PC-9 (cell line): ENCODE data around the gene PRSS23. TPM values are rescaled to one million over a fixed set of nuclear protein-coding genes. Genes with fewer than 3 reads are reported as not detected.

Experiments
- BruUV-seq: library from RNA; stranded (reverse); fragments of 400-500 nt; replicated peaks from 2 replicates; lab custom pipeline; 2021; lab: Mats Ljungman, UMichigan
- CTCF ChIA-PET: fragments of 300-600 bp; sonication (Branson Sonifier 250); formaldehyde crosslinking; loops from one replicate; lab custom pipeline; 2022; ENCODE audit warnings: antibody characterized with exemption; lab: Charles Lee
- POLR2A ChIA-PET: fragments of 300-600 bp; sonication (Branson Sonifier 250); formaldehyde crosslinking; loops from one replicate; lab custom pipeline; 2022; ENCODE audit warnings: antibody characterized with exemption; ENCODE audit not compliant: unreplicated experiment; lab: Charles Lee
- DNase-seq, 2 experiments: peaks; one replicate each; pipeline versions ENCODE4 v3.0.0 to v3.0.0-alpha.2; 2015 to 2022; ENCODE audit warnings: mixed read lengths in 1 of 2
- H2AFZ ChIP-seq: fragments of 200-600 bp; sonication (generic); 2 replicates; pipeline ENCODE4 v1.8.1; 2017; ENCODE audit warnings: antibody characterized with exemption
- H3F3A ChIP-seq: fragments of 200-600 bp; sonication (generic); 2 replicates; pipeline ENCODE4 v1.8.1; 2017; ENCODE audit warnings: antibody characterized with exemption, mild to moderate bottlenecking, low read depth; ENCODE audit not compliant: insufficient read depth
- H3K27ac ChIP-seq: fragments of 200-600 bp; sonication (generic); 2 replicates; pipeline ENCODE4 v1.6.1; 2016; ENCODE audit warnings: mixed run types
- H3K27me3 ChIP-seq: fragments of 200-600 bp; sonication (generic); 2 replicates; pipeline ENCODE4 v1.6.1; 2016; ENCODE audit warnings: low read depth, mixed run types; ENCODE audit not compliant: insufficient read depth
- H3K36me3 ChIP-seq: fragments of 200-600 bp; sonication (generic); 2 replicates; pipeline ENCODE4 v1.6.1; 2016; ENCODE audit warnings: low read depth, mixed run types
- H3K4me1 ChIP-seq: fragments of 200-600 bp; sonication (generic); replicated peaks from 2 replicates; pipeline ENCODE4 v1.6.1; 2016; ENCODE audit warnings: mixed run types; ENCODE audit not compliant: insufficient read depth
- H3K4me2 ChIP-seq: fragments of 200-600 bp; sonication (generic); 2 replicates; pipeline ENCODE4 v1.6.1; 2017; ENCODE audit warnings: mixed run types
- H3K4me3 ChIP-seq: fragments of 200-600 bp; sonication (generic); 2 replicates; pipeline ENCODE4 v1.6.1; 2016; ENCODE audit warnings: mixed run types
- H3K79me2 ChIP-seq: fragments of 200-600 bp; sonication (generic); 2 replicates; pipeline ENCODE4 v1.6.1; 2017; ENCODE audit warnings: low read depth, mixed run types
- H3K9me2 ChIP-seq: fragments of 200-600 bp; sonication (generic); 2 replicates; pipeline ENCODE4 v1.8.1; 2017; ENCODE audit warnings: mild to moderate bottlenecking; ENCODE audit not compliant: insufficient read depth
- H3K9me3 ChIP-seq: fragments of 200-600 bp; sonication (generic); 2 replicates; pipeline ENCODE4 v1.8.1; 2016; ENCODE audit warnings: low read depth; ENCODE audit not compliant: insufficient read depth
- H4K20me1 ChIP-seq: fragments of 200-600 bp; sonication (generic); 2 replicates; pipeline ENCODE4 v1.8.1; 2017; ENCODE audit not compliant: insufficient read depth
- EZH2 ChIP-seq: fragments of 200-600 bp; sonication (generic); IDR thresholded peaks from 2 replicates; pipeline ENCODE4 v1.8.0; 2017; ENCODE audit warnings: antibody characterized with exemption, low read depth
- intact Hi-C: fragments of 100-400 bp; cut with micrococcal nuclease; formaldehyde crosslinking; loops from one replicate; pipeline ENCODE4 v1.10.0; 2022; ENCODE audit not compliant: unreplicated experiment
- total RNA-seq: library from RNA; stranded (reverse); gene quantifications from 2 replicates; pipeline ENCODE4 v1.2.3, GENCODE V29; 2021
- TF ChIP-seq, protein P1 (sequence below): fragments of 200-600 bp; sonication (generic); conservative IDR thresholded peaks from 2 replicates; pipeline ENCODE4 v1.6.1; 2017; ENCODE audit warnings: mixed run types, antibody characterized with exemption, mild to moderate bottlenecking, moderate library complexity

PRSS23 gene
- total RNA-seq, 1 experiment from 2014 or later = 235 TPM

DNA sequence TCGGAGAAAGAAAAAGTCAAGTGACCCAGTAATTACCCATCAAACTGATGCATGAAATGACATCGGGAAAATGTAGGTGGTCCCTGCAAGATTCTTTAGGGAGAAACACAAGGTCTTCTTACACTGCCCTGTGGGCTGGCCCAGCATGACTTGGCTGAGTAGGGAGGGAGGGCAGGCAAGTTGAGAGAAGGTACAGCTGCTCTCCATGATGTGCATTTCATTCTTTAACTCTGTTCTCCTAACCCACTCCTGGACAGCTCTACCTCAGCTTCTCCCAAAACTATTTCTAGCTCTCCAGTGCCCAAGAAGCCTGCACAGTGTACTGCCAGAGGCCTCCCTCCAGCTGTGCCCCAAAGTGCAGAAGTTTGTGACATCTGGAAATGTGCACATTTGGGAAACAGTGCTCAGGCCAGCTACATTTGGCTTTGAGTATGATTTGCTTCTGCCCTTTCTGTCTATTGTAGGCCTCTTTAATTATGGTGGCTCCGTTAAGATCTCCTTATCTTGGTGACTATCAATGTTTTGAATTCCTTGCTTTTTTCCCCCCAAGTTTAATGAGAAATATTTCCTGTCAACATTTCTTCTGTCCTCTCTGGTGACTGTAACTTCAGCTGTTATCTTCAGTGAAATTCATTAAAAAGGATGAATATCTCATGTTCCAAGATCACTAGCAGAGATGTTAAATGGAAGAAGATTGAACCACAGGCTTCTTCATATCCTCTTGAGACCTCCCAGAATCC lies 26.7 kb upstream of the PRSS23 start:
- no peak for DNase-seq
- Histone ChIP-seq H3K27me3 (no peaks in the 10 kb centered on the region), H3K4me2 (no peak overlapping the region), H3K9me2 (no peaks in the 10 kb centered on the region), H3K4me1 (peaks cover 15% of the 10 kb centered on the region), H3K79me2 (no peaks in the 10 kb centered on the region), H3K27ac (no peak overlapping the region), H2AFZ (no peak overlapping the region), H3K9me3 (no peaks in the 10 kb centered on the region; the same call in 1 of the 2 replicates), H3K36me3 (no peaks in the 10 kb centered on the region), H3F3A (no peaks in the 10 kb centered on the region; the same call in 1 of the 2 replicates), H4K20me1 (no peaks in the 10 kb centered on the region), H3K4me3 (no peak overlapping the region)
- TF ChIP-seq, protein P1, sequence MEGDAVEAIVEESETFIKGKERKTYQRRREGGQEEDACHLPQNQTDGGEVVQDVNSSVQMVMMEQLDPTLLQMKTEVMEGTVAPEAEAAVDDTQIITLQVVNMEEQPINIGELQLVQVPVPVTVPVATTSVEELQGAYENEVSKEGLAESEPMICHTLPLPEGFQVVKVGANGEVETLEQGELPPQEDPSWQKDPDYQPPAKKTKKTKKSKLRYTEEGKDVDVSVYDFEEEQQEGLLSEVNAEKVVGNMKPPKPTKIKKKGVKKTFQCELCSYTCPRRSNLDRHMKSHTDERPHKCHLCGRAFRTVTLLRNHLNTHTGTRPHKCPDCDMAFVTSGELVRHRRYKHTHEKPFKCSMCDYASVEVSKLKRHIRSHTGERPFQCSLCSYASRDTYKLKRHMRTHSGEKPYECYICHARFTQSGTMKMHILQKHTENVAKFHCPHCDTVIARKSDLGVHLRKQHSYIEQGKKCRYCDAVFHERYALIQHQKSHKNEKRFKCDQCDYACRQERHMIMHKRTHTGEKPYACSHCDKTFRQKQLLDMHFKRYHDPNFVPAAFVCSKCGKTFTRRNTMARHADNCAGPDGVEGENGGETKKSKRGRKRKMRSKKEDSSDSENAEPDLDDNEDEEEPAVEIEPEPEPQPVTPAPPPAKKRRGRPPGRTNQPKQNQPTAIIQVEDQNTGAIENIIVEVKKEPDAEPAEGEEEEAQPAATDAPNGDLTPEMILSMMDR = no peak
- no peak for TF ChIP-seq EZH2
- intact Hi-C loops = no loop called here
- ChIA-PET POLR2A (no interaction called here), CTCF (no interaction called here)
- BruUV-seq = no TSS peak

DNA sequence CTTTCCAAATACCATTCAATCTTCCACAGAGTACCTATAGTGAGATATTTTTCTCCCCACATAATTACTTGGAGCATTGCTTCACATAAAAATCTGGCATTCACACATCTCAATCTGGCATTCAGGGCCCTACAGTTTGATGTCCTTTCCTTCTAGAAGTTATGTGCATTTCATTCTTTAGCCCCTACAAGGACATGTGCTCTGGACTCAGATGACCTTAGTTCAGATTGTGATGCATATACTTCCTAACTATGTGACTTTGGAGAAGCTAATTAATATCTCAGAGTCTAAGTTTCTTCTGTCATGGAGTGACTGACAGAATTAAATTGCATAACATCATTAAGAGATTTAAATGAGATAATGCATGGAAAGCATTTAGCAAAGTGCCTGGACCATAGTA lies 25.9 kb upstream of the PRSS23 start:
- Histone ChIP-seq H3K4me2 (no peak overlapping the region), H3K4me1 (peaks cover 15% of the 10 kb centered on the region), H3K27me3 (no peaks in the 10 kb centered on the region), H2AFZ (no peak overlapping the region), H3K27ac (no peak overlapping the region), H3F3A (no peaks in the 10 kb centered on the region; the same call in 1 of the 2 replicates), H3K9me3 (no peaks in the 10 kb centered on the region; the same call in 1 of the 2 replicates), H4K20me1 (no peaks in the 10 kb centered on the region), H3K9me2 (no peaks in the 10 kb centered on the region), H3K36me3 (no peaks in the 10 kb centered on the region), H3K79me2 (no peaks in the 10 kb centered on the region), H3K4me3 (no peak overlapping the region)
- ChIA-PET POLR2A (no interaction called here), CTCF (no interaction called here)
- TF ChIP-seq, protein P1 = no peak
- TF ChIP-seq EZH2 = no peak
- intact Hi-C loops = no loop called here
- BruUV-seq = no TSS peak
- no peak for DNase-seq

DNA sequence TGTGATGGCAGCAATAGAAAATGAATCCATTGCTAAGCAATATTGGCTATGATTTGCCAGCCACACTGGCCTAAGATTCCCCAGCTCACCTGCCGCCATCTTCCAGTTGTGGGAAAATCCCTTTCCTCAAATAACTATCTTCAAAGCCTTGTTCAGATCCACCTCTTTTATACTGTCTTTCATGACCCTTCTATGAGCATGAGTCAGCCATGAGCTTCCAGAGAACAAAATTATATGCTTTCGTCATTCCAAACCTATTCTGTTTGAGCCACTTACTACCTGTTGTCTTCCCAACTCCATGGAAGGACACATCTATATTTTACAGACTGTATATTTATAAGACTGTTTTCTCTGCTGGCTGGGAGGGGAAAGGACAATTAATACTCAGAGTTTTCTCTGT lies 25.0 kb upstream of the PRSS23 start:
- Histone ChIP-seq H3K36me3 (no peaks in the 10 kb centered on the region), H3K4me3 (no peak overlapping the region), H3K4me1 (peaks cover 15% of the 10 kb centered on the region), H3K4me2 (no peak overlapping the region), H3F3A (no peaks in the 10 kb centered on the region; the same call in 1 of the 2 replicates), H3K27me3 (no peaks in the 10 kb centered on the region), H3K9me2 (no peaks in the 10 kb centered on the region), H3K79me2 (no peaks in the 10 kb centered on the region), H4K20me1 (no peaks in the 10 kb centered on the region), H3K9me3 (no peaks in the 10 kb centered on the region; the same call in 1 of the 2 replicates), H2AFZ (no peak overlapping the region), H3K27ac (no peak overlapping the region)
- DNase-seq = no peak
- no TSS peak for BruUV-seq
- ChIA-PET CTCF (no interaction called here), POLR2A (no interaction called here)
- intact Hi-C loops = no loop called here
- TF ChIP-seq, protein P1 = no peak
- no peak for TF ChIP-seq EZH2
